Caki2 (cell line): ENCODE data around the gene ESPNL. TPM values are rescaled to one million over a fixed set of nuclear protein-coding genes. Genes with fewer than 3 reads are reported as not detected.

ENCODE experiments used
- DNase-seq: peaks from one replicate; pipeline ENCODE4 v3.0.0-alpha.2; 2015; ENCODE audit warnings: low read depth
- in situ Hi-C: cut with HindIII; loops from 2 replicates; pipeline ENCODE4 v1.10.0; 2016; ENCODE audit warnings: low sequenced_read_pairs, low pct_unique_long_range_greater_than_20kb, mixed read lengths
- total RNA-seq: library from RNA; depleted of rRNA; stranded (reverse); fragments of >200 nt; shearing (Covaris generic); gene quantifications from 2 replicates; pipeline ENCODE4 v1.2.3, GENCODE V29; 2014; ENCODE audit warnings: low replicate concordance

The ESPNL gene
- total RNA-seq, 1 experiment from 2014 or later = 0.10 TPM

- DNase-seq = no peak
- in situ Hi-C loops = no loop called here
Observed at GRCh38 chr2:238069021-238069709, 31.0 kb upstream of the ESPNL start.

GRCh38 chr2:238069877-238070276 lies 30.3 kb upstream of the ESPNL start:
- in situ Hi-C loops = no loop called here
- no peak for DNase-seq

GRCh38 chr2:238075397-238075796 lies 24.7 kb upstream of the ESPNL start:
- in situ Hi-C loops = no loop called here
- no peak for DNase-seq

- in situ Hi-C loops = no loop called here
- no peak for DNase-seq
Observed at GRCh38 chr2:238077292-238077691, 22.8 kb upstream of the ESPNL start.

- no peak for DNase-seq
- in situ Hi-C loops = no loop called here
Observed at GRCh38 chr2:238079874-238080327, 20.2 kb upstream of the ESPNL start.

GRCh38 chr2:238080518-238080917 lies 19.6 kb upstream of the ESPNL start:
- DNase-seq = no peak
- in situ Hi-C loops = no loop called here

GRCh38 chr2:238081150-238081549 lies 19.0 kb upstream of the ESPNL start:
- in situ Hi-C loops = no loop called here
- no peak for DNase-seq

- in situ Hi-C loops = no loop called here
- DNase-seq = no peak
Observed at GRCh38 chr2:238081561-238081960, 18.6 kb upstream of the ESPNL start.

GRCh38 chr2:238082151-238082550 lies 18.0 kb upstream of the ESPNL start:
- DNase-seq = no peak
- in situ Hi-C loops = no loop called here

GRCh38 chr2:238082827-238083226 lies 17.3 kb upstream of the ESPNL start:
- no peak for DNase-seq
- in situ Hi-C loops = no loop called here

GRCh38 chr2:238083919-238084318 lies 16.2 kb upstream of the ESPNL start:
- in situ Hi-C loops = no loop called here
- no peak for DNase-seq

GRCh38 chr2:238084761-238085160 lies 15.4 kb upstream of the ESPNL start:
- DNase-seq = no peak
- in situ Hi-C loops = no loop called here

GRCh38 chr2:238085899-238086298 lies 14.2 kb upstream of the ESPNL start:
- in situ Hi-C loops = no loop called here
- no peak for DNase-seq

GRCh38 chr2:238087211-238087610 lies 12.9 kb upstream of the ESPNL start:
- no peak for DNase-seq
- in situ Hi-C loops = no loop called here

- DNase-seq = no peak
- in situ Hi-C loops = no loop called here
Observed at GRCh38 chr2:238090887-238091286, 9.3 kb upstream of the ESPNL start.

- no peak for DNase-seq
- in situ Hi-C loops = no loop called here
Observed at GRCh38 chr2:238091436-238092060, 8.6 kb upstream of the ESPNL start.

GRCh38 chr2:238092486-238093035 lies 7.6 kb upstream of the ESPNL start:
- no peak for DNase-seq
- in situ Hi-C loops = no loop called here

- DNase-seq = no peak
- in situ Hi-C loops = no loop called here
Observed at GRCh38 chr2:238093181-238094140, 6.7 kb upstream of the ESPNL start.
